GM21619 (cell line): Measurements from ENCODE around the gene PHF10.
A peak's percentile ranks its signal among the peaks of the same experiment; 100 is the strongest.
"Not testable (repeated sequence)": the region's sequence is repeated elsewhere in the genome, so short reads cannot be mapped to it uniquely, and the experiment has no call there.

Experiments used
- ATAC-seq: cut with Tn5 transposase; IDR thresholded peaks from one replicate; pipeline ENCODE4 v1.9.1; 2021; ENCODE audit not compliant: unreplicated experiment

PHF10 gene

DNA sequence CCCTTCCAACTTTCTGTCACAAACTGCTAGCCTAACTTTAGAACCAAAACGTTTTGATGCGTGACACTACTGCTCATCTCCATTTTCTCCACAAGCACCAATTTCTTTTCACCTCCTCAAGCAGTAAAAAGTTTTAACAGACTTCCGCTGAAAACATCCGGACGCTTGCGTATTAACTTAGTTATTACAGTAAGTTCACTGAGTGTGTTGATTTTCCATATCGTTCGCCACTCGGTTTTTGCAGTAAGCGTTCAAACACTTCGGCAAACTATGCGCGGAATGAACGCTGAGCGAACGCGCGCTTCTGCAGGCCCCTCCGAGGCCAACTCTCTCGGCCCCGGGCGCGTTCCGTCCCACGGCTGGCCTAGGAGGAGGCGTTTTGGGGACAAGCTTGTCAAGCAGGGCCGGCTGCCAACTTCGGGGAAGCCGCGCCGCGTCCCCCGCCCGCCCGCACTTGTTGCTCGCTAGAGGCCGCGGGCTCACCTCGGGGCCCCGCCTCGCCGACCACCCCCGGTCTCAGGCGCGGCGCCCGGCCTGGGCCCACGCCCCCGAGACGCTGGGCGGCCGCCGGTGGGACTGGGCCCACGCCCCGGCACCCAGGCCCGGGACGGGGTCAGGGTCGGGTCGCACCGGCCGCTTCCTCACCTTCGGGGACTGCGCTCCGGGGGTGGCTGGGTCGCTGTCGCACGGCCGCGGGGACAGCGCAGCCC, 945 bp downstream of the PHF10 start:
- ATAC-seq: peak; percentile 29

DNA sequence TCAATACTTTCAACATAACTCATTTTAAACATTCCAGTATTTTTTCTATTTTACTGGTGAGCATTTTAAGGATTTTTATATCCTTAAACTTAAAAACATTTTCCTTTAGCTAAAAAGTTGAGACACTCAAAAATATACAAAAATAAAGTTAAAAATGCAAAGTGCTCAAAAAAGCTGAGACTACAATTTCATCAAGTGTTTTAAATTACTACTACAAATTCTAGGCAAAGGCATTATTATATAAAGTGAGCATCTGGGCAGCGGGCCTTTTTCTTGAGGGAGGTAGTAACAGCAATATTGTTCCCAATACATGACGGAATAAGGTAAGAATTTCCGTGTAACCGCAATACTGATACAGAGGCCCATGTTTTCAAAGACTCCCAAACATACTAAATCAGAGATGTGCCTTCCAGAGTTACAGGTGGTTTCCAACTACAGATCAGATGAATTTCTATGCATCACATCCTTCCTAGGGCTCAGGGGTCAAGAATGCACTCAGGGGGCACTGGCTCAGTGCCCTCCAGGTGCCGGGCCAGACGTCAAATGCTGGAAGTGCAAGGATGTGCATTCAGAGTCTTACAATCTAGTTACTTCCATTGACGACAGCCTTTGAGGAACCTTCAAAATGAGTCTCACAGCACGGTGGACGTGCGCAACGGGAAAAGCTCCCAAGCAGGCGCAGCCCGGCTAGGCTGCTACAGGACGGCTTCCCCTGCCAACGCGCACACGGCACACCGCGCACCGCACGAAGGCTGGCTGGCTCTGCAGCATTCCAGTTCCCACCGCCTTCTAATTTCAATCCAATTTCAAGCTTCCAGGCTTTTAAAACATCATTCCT, 1.7 kb downstream of the PHF10 start:
- ATAC-seq: peak; percentile 25

DNA sequence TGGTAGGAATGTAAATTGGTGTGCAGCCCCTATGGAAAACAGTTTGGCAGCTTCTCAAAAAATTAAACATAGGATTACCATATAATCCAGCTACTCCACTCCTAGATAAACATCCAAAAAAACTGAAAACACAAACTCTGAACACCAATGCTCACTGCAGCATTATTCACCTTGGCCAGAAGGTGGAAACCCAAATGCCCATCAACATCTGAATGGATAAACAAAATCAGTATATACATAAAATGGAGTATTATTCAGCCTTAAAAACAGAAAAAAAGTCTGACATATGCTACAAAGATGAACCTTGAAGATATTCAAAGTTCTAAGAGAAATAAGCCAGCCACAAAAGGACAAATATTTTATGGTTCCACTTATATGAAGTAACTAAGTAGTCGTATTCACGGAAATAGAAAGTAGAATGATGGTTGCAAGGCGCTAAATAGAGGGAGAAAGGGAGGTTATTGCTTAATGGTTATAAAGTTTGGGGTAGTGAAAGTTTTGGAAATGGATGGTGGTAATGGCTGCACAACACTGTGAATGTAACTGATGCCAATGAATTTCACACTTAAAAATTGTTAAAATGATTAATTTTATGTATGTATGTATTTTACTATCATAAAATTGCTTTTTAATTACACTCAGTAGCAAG, 4.0 kb downstream of the PHF10 start:
- ATAC-seq: no peak

GRCh38 chr6:169719117-169719516, 5.2 kb downstream of the PHF10 start:
- no peak for ATAC-seq

DNA sequence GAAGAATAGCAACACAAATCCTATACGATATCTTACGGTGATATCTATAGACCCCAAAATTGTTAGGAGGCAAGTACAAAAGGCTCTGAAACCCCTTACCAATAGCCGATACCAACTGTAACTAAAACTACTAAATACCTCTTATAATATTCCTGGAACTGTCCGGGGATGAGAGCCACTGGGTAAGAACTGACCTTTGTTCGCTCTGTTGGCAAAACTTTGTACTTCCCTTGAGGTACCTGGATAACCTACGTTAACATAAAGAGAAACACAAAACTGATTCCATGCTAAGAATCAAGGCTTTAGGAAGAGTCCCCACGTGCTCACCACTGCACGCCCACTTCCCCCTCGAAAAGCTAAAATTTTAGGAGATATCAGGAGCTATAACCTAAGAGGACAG, 9.7 kb downstream of the PHF10 start:
- no peak for ATAC-seq

- no peak for ATAC-seq
Measured at GRCh38 chr6:169714178-169714577, 10.1 kb downstream of the PHF10 start.

- no peak for ATAC-seq
Measured at GRCh38 chr6:169710009-169710408, 14.3 kb downstream of the PHF10 start.

DNA sequence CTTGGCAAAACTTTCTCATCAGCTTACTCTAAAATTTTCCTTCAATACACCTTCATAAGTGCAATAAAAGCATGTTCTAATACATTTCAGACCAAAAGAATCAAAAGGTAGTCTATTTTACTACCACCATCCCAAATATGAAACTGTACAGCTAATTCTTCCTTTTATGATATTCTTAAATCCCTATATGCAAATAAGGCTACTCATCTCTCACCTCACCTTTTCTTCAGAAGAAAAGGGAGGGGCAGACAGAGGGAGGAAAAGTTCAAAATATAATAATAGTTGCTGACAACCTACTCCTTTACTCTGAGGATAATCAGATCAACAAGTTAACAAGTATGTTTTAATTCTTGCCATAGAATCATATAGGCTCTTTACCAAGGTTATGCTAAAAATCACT, 15.0 kb downstream of the PHF10 start:
- peak; percentile 58 for ATAC-seq

GRCh38 chr6:169707772-169708171, 16.5 kb downstream of the PHF10 start:
- no peak for ATAC-seq

DNA sequence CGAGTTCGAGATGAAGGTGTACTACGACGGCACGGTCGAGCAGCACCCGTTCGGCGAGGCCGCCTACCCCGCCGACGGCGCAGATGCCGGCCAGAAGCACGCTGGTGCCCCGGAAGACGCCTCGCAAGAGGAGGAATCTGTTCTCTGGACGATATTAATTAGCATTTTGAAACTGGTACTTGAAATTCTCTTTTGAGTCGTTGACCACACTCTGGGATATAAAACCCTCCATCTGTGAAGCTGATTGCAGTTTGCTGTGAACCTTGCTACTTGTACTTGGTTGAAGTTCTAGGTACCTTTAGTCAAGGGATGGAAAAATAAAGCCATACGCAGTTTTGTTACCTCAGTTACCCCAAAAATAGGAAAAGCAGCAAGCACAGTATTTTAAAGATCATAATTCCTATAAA, 21.5 kb downstream of the PHF10 start:
- ATAC-seq: peak; percentile 16

DNA sequence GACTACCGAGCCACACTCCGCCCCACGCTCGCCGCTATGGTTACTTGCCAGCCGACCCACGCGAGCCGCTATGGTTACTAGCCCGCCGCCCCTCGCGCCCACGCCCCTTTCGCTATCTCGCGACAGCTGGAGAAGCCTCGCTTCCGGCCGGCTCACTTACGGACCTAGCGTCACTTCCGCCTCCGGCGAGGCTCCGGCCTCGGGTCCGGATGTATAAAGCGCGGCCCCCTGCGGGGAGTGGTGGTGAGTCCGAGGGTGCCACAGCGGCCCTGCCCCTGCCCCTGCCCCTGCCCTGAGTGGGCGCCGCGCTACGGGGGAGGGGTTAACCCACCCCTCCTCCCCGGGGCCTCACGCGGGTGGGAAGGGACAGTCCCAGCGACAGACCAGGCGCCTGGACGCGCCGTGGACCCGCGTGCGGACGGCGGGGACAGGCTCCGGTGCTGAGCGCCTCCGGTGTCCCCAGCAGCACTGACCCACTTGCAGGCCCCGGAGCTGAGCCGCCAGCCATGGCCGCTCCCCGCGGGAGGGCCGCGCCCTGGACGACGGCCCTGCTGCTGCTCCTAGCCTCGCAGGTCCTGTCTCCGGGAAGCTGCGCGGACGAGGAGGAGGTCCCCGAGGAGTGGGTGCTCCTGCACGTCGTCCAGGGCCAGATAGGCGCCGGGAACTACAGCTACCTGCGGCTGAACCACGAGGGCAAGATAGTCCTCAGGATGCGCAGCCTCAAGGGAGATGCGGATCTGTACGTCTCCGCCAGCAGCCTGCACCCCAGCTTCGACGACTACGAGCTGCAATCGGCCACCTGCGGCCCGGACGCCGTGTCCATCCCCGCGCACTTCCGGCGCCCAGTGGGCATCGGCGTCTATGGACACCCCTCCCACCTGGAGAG, 22.1 kb downstream of the PHF10 start, which contains the start of the genes C6orf120 and WDR27:
Gene C6orf120 (plus strand): TSS at position 173 of the 886 bp plus-strand sequence. CDS start 334 bp downstream, at position 507.
Gene WDR27 (minus strand): TSS at position 76 of the 886 bp plus-strand sequence. CDS start 13,024 bp downstream, outside the sequence.
- ATAC-seq: peak; percentile 92

DNA sequence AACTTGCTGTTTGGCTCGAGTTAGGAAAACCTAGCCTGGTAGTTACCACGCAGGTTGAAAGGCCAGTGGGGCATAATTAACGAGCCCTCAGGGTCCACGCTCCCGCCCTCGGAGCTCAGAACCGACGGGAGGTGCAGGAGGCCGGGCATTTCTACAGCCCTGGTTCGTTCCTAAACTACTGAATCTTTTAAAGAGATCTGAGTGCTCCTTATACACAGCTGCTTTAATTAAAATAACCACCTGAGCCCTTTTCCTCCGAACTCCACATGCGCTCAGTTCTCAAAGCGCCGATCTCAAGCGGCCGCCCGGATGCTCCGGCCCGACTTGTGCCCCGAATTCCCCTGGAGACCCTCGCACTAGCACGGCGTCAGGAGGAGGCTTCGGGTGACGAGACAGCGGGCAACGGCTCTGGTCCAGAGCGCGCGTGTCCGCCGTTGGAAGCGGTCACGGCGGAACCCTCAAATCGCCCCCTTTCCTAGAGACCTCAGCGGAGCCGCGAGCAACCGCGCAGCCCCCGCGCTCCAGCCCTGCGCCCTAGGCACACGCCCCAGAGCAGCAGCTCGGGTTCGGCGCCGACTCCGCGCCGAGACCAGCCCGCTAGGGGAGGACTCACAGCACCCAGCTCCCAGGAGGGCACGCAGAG, 22.9 kb downstream of the PHF10 start:
- ATAC-seq: peak; percentile 11

GRCh38 chr6:169700296-169700695, 24.0 kb downstream of the PHF10 start:
- ATAC-seq: no peak

- ATAC-seq: not testable (repeated sequence)
Measured at GRCh38 chr6:169697115-169697514, 27.2 kb downstream of the PHF10 start.

GRCh38 chr6:169695131-169695530, 29.2 kb downstream of the PHF10 start:
- no peak for ATAC-seq

DNA sequence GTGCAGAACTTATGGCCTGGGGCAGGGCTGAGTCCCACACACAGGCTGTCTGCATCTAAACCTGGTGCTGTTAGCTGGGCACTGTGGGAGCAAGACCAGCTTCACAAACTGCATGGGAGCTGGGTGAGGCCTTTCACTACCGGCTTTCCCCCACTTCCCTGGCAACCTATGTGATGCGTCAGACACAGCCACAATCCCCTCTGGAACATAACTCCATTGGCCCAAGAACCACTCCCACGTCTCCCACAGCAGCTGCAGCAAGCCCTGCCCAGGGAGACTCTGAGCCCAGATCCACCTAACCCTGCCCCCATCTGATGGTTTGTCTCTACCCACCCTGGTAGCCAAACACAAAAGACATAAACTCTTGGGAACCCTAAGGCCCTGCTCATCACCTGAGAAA, 31.8 kb downstream of the PHF10 start:
- ATAC-seq: no peak

DNA sequence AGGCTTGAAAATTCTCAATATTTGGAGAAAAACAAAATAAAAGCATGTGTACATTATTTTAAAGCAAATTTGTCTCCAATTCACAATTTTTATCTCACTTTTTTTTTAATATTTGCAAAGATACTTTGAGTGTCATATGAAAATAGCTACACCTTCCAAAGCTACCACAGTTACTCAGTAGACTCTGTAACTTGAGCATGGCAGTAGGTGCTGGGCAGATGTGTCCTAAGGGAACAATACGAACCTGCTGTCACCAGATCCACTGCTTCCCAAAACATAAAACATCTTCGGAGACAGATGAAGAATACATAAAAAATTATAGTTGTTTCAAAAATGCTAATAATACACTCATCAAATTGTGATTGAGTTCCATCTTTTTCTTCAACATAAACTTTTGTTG, 33.0 kb downstream of the PHF10 start:
- ATAC-seq: no peak

DNA sequence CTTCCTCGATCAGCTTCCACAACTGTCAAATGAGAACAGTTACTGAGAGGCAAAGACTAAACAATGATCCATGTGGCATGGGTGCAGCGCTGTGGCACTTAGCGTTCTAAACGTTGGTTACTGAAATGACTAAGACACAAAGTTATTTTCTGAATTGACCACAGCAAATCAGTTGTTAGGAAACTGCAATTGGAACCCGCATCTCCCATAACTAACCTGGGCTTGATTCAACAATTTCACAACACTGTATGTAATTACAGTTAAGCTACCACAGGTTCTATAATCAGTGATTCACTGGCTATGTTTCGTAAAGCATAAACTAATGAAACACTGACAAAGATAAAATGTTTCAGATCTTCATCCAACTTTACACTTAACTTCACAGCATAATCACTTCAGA, 35.0 kb downstream of the PHF10 start:
- ATAC-seq: no peak

GRCh38 chr6:169685860-169686259, 38.4 kb downstream of the PHF10 start:
- ATAC-seq: no peak

GRCh38 chr6:169684056-169684455, 40.2 kb downstream of the PHF10 start:
- no peak for ATAC-seq
